Endothelial cell of umbilical vein (primary cell): ENCODE measurements around the gene USP43. TPM values are rescaled to one million over a fixed set of nuclear protein-coding genes. Genes with fewer than 3 reads are reported as not detected.
"Not testable (repeated sequence)": the region's sequence is repeated elsewhere in the genome, so short reads cannot be mapped to it uniquely, and the experiment has no call there.

ENCODE experiments used
- BruUV-seq: library from RNA; stranded (reverse); fragments of 400-500 nt; replicated peaks from 2 replicates; lab custom pipeline; 2021; lab: Mats Ljungman, UMichigan
- CTCF ChIA-PET: fragments of 300-600, 350-600 bp; sonication (Branson Sonifier 250); formaldehyde crosslinking; loops from one replicate; lab custom pipeline; 2021; ENCODE audit warnings: antibody characterized with exemption, inconsistent platforms; lab: Charles Lee
- POLR2A ChIA-PET: fragments of 300-600, 350-600 bp; sonication (Branson Sonifier 250); formaldehyde crosslinking; loops from one replicate; lab custom pipeline; 2021; ENCODE audit warnings: antibody characterized with exemption, inconsistent platforms; lab: Charles Lee
- DNase-seq: peaks from one replicate; pipeline ENCODE4 v3.0.0-alpha.2; 2011; ENCODE audit warnings: low read depth, low spot score
- FAIRE-seq: peaks from 2 replicates; lab custom pipeline; 2011; peaks lifted over from hg19 to GRCh38; lab: Jason Lieb, UNC
- H2AFZ ChIP-seq: 2 replicates; pipeline ENCODE4 v1.6.0; 2012; ENCODE audit warnings: low read depth, low read length, control low read depth, inconsistent platforms
- H3K27ac ChIP-seq: 2 replicates; pipeline ENCODE4 v1.5.1; 2011; ENCODE audit warnings: low read depth, mild to moderate bottlenecking, control low read depth, low read length, moderate library complexity; ENCODE audit not compliant: insufficient read depth
- H3K27me3 ChIP-seq, 2 experiments: 2 replicates each; pipeline versions ENCODE4 v1.6.0 to v1.6.1; 2011; ENCODE audit warnings: low read length in 2 of 2, mixed read lengths in 1 of 2; ENCODE audit not compliant: control insufficient read depth in 2 of 2, insufficient read depth in 2 of 2
- H3K36me3 ChIP-seq, 2 experiments: 2 replicates in 1 of 2; 3 replicates in 1 of 2; pipeline ENCODE4 v1.5.1; 2011; ENCODE audit warnings: low read length in 2 of 2, mild to moderate bottlenecking in 1 of 2, moderate library complexity in 1 of 2; ENCODE audit not compliant: control insufficient read depth in 2 of 2, insufficient read depth in 2 of 2; ENCODE audit errors: extremely low read depth in 1 of 2
- H3K4me1 ChIP-seq: 3 replicates; pipeline ENCODE4 v1.5.1; 2011; ENCODE audit warnings: mild to moderate bottlenecking, low read length; ENCODE audit not compliant: control insufficient read depth, insufficient read depth; ENCODE audit errors: extremely low read depth
- H3K4me2 ChIP-seq: 2 replicates; pipeline ENCODE4 v1.6.1; 2011; ENCODE audit warnings: low read length, control low read depth, mixed read lengths; ENCODE audit not compliant: insufficient read depth
- H3K4me3 ChIP-seq, 3 experiments: fragments of 200-600 bp in 1 of 3; sonication (generic), shearing (Covaris generic) in 1 of 3; replicated peaks in 1 of 3; 2 replicates each; pipeline ENCODE4 v1.5.1; 2011 to 2016; ENCODE audit warnings: control low read depth in 3 of 3, low read length in 3 of 3, mild to moderate bottlenecking in 2 of 3, inconsistent platforms in 1 of 3, low read depth in 1 of 3, moderate library complexity in 1 of 3; ENCODE audit not compliant: insufficient read depth in 1 of 3
- H3K79me2 ChIP-seq: 2 replicates; pipeline ENCODE4 v1.6.0; 2012; ENCODE audit warnings: low read length, inconsistent platforms; ENCODE audit not compliant: control insufficient read depth, insufficient read depth
- H3K9ac ChIP-seq: replicated peaks from 2 replicates; pipeline ENCODE3; 2011; ENCODE audit warnings: low read length, control low read depth; ENCODE audit not compliant: insufficient read depth; ENCODE audit errors: extremely low read depth
- H3K9me1 ChIP-seq: replicated peaks from 3 replicates; pipeline ENCODE4 v1.6.0; 2011; ENCODE audit warnings: mild to moderate bottlenecking, low read length; ENCODE audit not compliant: control insufficient read depth, insufficient read depth; ENCODE audit errors: extremely low read depth
- H3K9me3 ChIP-seq: replicated peaks from 2 replicates; pipeline ENCODE4 v1.5.1; 2012; ENCODE audit warnings: low read length, inconsistent platforms; ENCODE audit not compliant: control insufficient read depth, insufficient read depth
- H4K20me1 ChIP-seq: replicated peaks from 2 replicates; pipeline ENCODE3; 2011; ENCODE audit warnings: mild to moderate bottlenecking, low read length; ENCODE audit not compliant: control insufficient read depth, insufficient read depth; ENCODE audit errors: extremely low read depth
- CTCF ChIP-seq, 2 donors: IDR thresholded peaks; 1 replicate in 1 of 2; 2 replicates in 1 of 2; pipeline ENCODE4 v1.5.1; 2011; ENCODE audit warnings: low read length in 2 of 2, mild to moderate bottlenecking in 2 of 2, moderate library complexity in 2 of 2, control low read depth in 1 of 2, inconsistent platforms in 1 of 2, low read depth in 1 of 2; ENCODE audit not compliant: insufficient read depth in 1 of 2; ENCODE audit errors: extremely low read depth in 1 of 2
- FOS ChIP-seq: IDR thresholded peaks from 2 replicates; pipeline ENCODE4 v1.6.1; 2011; ENCODE audit warnings: mild to moderate bottlenecking, low read length, moderate library complexity, borderline replicate concordance; ENCODE audit not compliant: insufficient read depth
- MAX ChIP-seq: IDR thresholded peaks from 2 replicates; pipeline ENCODE4 v1.6.1; 2011; ENCODE audit not compliant: insufficient read depth, insufficient read length
- MYC ChIP-seq: IDR thresholded peaks from one replicate; pipeline ENCODE4 v1.6.1; 2011; ENCODE audit warnings: mild to moderate bottlenecking, low read depth, low read length
- POLR2A ChIP-seq: IDR thresholded peaks from 2 replicates; pipeline ENCODE4 v1.6.1; 2012; ENCODE audit warnings: low read depth, mild to moderate bottlenecking, control low read depth, low read length
- dilution Hi-C: fragments of 300-500 bp; cut with MboI; formaldehyde crosslinking; loops from one replicate; pipeline ENCODE4 v1.15.0; 2019; ENCODE audit warnings: low sequenced_read_pairs; ENCODE audit not compliant: extremely low pct_ligation_motif_present
- intact Hi-C: fragments of 100-400 bp; cut with micrococcal nuclease; formaldehyde crosslinking; loops from one replicate; pipeline ENCODE4 v1.10.0; 2022
- polyA plus RNA-seq, 4 experiments: library from polyadenylated mRNA; depleted of rRNA in 3 of 4; stranded (reverse) in 3 of 4; unstranded in 1 of 4; fragments of >200 nt; gene quantifications; 2 replicates each; pipeline versions ENCODE4 v1.2.1 to v1.2.3, GENCODE V29; 2011 to 2012; ENCODE audit warnings: missing spikeins in 1 of 4
- total RNA-seq: library from RNA; stranded (reverse); gene quantifications from 2 replicates; pipeline ENCODE4 v1.2.3, GENCODE V29; 2021

USP43 gene
- total and polyA plus RNA-seq, 2 donors (not counting 3 experiments of a cell fraction or from before 2014, with no cell fraction given): 0.01 TPM; not detected in 1

GRCh38 chr17:9598661-9599060, 46.7 kb upstream of the USP43 start:
- TF ChIP-seq FOS (no peak), CTCF (IDR thresholded peaks at IDR 0.05; ENCODE audit: extremely low read depth in 1 of 2, insufficient read depth in 1 of 2, low read depth in 1 of 2, low read length in 2 of 2) (no peak), MAX (no peak), POLR2A (no peak), MYC (no peak)
- no peaks in the 10 kb centered on the region for H3K27me3 ChIP-seq
- no peak overlapping the region for H3K9ac ChIP-seq
- H3K4me3 ChIP-seq: no peak overlapping the region
- H3K36me3 ChIP-seq: no peaks in the 10 kb centered on the region
- H2AFZ ChIP-seq: no peak overlapping the region
- no peaks in the 10 kb centered on the region for H4K20me1 ChIP-seq
- H3K79me2 ChIP-seq: no peaks in the 10 kb centered on the region
- POLR2A ChIA-PET: no interaction called here
- dilution Hi-C loops: no loop called here
- DNase-seq (no peak), FAIRE-seq (no peak)
- no peak overlapping the region for H3K27ac ChIP-seq
- H3K9me1 ChIP-seq: no peaks in the 10 kb centered on the region
- no peaks in the 10 kb centered on the region for H3K4me1 ChIP-seq
- CTCF ChIA-PET: no interaction called here
- no peaks in the 10 kb centered on the region for H3K9me3 ChIP-seq
- no peak overlapping the region for H3K4me2 ChIP-seq
- BruUV-seq: no TSS peak
- intact Hi-C loops: no loop called here

- H3K4me3 ChIP-seq, FAIRE-seq, H3K9me3 ChIP-seq, H3K9me1 ChIP-seq, H3K27ac ChIP-seq, H2AFZ ChIP-seq, H3K9ac ChIP-seq, intact Hi-C loops, H3K27me3 ChIP-seq, CTCF ChIA-PET, H3K79me2 ChIP-seq, H3K36me3 ChIP-seq, POLR2A ChIA-PET, H4K20me1 ChIP-seq, dilution Hi-C loops, H3K4me1 ChIP-seq, H3K4me2 ChIP-seq, DNase-seq, BruUV-seq: not testable (repeated sequence)
Observed at GRCh38 chr17:9604583-9604982, 40.7 kb upstream of the USP43 start.
